Measurements from ENCODE around the gene ADAM10.

Gene ADAM10

DNA sequence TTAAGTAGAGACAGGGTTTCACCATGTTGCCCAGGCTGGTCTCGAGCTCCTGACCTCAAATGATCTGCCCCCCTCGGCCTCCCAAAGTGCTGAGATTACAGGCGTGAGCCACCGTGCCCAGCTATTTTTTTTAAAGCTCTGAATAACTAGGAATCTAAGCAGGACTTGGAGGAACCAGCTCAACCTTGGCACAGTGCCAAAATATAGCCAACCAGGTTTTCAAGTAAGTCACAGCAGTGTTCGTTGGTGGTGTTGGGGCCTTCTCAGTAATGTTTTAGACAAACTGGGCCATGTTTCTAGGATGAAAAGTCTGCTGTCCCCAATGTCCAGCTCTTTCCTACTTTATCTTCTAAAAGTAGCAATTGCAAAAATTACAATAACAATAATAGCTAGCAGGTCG lies 6.4 kb upstream of the ADAM10 start:
- DNase-seq (ENCODE audit: low read depth, low spot score): no peak

DNA sequence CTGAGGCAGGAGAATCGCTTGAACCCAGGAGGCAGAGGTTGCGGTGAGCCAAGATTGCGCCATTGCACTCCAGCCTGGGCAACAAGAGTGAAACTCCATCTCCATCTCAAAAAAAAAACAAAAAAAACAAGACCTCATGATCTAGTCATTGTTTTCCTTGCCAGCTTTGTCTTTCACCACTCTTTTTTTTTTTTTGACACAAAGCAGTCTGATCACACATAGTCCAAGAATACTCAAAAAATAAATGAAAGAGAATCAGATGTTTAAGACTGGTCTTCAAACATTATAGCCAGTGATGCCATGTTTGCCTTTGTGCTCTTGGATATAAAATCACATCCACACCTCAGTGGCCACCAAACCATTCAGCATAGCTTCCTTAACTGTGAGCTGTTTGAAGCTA lies 5.8 kb upstream of the ADAM10 start:
- no peak for DNase-seq (ENCODE audit: low read depth, low spot score)

DNA sequence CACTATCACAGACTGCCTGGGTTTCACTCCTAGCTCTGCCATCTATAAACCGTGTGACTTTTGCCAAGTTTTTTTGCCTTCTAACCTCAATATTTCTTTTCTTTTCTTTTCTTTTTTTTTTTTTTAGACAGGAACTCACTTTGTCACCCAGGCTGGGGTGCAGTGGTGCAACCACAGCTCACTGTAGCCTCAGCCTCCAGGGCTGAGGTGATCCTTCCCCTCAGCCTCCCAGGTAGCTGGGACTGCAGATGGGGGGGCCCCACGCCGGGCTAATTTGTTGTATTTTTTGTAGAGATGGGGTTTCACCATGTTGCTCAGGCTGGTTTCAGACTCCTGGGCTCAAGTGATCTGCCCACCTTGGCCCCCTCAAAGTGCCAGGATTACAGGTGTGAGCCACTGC lies 3.2 kb upstream of the ADAM10 start:
- no peak for DNase-seq (ENCODE audit: low read depth, low spot score)

DNA sequence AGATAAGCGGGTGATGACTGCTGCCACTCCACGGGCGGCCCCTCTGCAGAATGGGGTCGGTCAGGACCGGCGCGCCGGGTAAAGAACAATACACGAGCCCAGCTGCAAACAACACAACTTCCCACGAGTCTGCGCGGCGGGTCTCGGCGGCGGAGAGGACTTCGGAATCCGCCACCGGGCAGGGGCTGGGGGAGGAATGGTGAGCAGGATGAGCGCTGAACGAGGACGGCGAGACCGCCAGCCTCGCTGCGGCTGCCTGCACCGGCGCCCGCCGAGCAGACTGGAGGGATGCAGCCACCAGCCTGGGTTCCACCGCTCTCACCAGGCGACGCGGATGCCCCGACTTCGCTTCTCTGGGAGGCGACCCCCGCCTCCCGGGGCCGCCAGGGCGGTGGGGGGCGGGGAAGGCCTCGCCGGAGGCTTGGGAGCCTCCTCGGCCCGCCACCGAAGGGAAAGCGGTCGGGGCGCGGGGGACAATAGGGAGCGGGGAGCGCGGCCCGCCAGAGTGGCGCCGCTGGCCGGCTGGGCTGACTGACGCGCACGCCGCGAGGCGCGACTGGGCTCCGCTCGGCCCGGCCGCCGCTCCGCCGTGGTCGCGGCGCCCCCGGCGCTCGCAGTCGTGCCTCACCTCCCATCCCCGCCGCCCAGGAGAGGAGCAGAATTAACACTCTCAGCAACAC lies 515 bp downstream of the ADAM10 start:
- DNase-seq (ENCODE audit: low read depth, low spot score): peak; percentile 72

DNA sequence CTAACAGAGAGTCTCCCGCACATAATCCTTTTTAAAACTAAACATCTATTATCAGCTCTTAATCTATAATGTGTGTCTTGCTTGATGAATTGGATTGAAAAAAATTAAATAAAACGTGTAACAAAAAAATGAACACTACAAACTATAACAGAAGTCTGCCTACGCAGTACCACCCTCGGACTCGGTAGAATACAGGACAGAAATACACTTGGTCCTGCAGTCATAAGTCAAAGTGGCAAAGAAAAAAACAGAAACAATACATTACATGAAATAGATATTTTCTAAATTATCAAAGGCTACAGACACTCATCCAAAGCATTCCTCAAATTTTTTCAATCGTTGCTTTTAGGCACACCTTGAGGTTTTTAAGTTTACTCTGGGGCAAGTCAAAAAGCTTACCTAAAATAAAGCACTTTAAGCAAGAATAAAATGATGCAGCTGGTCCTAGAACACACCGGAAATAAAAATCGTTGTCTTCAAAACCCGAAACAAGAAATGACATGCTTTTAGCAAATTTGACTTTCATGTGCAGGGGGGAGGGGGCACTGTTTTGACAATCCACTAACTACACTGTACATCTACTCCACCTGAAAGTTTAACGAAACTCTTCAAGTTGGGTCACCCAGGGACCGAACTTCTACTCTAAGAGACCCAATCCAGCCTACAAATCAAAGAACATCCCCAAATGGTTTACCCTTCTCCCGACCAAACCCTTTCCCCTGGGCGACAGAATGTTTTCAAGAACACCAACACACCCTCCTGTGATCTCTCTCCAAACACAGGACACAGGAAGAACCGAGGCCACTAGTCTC lies 1.3 kb downstream of the ADAM10 start:
- DNase-seq (ENCODE audit: low read depth, low spot score): no peak

DNA sequence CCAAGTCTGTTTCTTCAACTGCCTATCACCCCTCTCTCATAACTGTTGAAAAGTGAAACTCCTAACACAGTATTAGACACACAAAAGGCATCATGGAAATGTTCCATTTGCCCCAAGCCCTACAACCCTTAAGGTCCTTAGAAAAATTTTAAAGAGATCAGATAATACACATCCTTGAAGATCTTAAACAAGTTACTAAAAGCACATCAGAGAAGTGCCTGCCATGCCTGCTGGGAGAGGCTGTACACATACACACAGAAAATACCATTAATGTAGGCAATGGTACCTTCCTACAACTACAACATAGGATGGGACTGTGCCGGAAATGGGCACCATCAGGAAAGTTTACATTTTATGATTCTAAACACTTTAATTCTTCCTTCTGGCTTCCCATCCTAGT lies 3.3 kb downstream of the ADAM10 start:
- no peak for DNase-seq (ENCODE audit: low read depth, low spot score)

DNA sequence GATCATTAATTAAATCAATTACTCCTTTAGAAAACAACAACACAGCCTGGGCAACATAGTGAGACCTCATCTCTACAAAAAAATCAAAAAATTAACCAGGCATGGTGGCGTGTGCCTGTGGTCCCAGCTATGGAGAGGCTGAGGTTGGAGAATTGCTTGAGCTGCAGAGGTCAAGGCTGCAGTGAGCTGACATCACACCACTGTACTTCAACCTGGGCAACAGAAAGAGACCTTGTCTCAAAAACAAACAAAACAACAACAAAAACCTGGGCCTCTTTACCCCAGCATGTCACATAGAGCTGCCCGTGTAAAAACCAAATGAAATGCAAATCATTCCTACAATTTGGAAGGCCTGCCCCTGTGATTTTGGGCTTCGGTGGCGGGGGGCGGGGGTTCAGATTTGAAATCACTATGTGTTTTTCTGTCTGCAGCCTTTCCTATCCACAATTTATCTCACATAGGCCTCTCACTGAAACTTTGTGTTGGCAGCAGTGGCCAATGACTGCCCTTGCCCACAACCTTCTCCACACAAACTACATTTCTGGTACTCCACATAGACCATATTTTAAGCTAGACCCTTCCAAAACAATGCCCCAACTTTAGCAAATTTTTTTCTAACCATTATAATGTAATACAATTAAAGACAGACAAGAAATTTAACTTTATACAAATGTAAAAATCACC lies 6.5 kb downstream of the ADAM10 start:
- DNase-seq (ENCODE audit: low read depth, low spot score): no peak

DNA sequence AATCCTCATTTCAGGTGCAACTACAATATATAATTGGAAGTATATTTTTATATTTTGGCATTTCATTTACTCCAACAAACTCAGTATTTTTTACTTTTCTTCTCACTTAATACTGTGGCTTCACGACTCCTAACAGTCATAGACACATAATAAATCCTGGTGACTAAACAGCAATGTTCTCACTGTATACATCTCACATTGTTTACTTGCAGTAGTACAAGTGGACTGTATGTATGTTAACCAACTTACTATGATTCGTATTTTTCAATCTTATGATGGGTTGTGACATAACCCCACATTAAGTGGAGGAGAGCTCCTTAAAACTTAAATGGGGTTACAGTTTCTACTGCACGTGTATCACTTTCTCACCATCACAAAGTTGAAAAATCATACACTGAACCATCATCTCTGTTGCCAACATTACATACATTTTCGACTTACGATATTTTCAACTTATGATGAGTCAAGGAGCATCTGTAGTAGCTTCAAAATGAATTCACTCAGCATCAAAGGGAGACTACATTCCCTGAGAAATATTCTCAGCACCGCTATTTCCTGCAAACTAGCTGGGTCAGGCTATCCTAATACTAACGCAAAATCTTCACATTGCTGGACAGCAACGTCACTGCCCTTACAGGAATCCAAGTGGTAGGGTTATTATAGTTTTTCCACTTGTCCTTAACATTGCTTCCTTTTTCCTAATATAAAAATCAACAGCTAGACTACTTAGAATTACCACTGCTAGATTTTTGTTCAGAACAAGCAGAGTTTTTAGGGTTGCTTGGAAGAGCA lies 7.3 kb downstream of the ADAM10 start:
- DNase-seq (ENCODE audit: low read depth, low spot score): no peak

DNA sequence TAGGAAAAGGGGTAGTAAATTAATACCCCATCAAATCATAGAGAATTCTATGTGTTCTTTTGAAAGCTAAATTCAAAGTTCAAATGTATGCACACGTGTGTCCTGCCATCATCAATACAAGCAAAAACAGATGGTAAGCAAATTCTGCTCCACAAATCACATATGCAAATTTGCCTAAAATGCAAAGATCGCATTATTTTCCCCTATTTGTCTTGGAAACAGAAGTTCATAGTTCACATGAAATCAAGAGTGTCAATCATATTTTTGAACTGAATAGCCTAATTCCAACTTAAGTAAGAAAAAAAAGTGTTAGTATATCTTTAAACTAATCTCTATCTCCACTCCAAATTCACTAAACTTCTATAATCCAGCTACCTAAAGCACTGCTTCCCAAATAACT lies 8.5 kb downstream of the ADAM10 start:
- no peak for DNase-seq (ENCODE audit: low read depth, low spot score)

DNA sequence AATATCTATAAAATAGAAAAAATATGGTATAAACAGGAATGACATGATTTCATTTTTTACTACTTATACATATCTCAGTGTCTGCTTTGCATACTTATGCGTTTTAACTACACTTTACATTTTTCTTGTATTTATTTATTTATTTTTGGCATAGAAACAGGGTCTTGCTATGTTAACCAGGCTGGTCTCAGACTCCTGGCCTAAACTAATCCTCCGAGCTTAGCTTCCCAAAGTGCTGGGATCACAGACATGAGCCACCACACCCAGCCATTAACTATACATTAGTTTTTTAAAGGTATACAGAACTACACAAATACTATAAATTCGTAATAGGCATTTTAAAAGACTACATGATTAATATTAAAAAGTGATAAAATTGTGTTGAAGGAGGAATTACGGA lies 9.1 kb downstream of the ADAM10 start:
- no peak for DNase-seq (ENCODE audit: low read depth, low spot score)

DNA sequence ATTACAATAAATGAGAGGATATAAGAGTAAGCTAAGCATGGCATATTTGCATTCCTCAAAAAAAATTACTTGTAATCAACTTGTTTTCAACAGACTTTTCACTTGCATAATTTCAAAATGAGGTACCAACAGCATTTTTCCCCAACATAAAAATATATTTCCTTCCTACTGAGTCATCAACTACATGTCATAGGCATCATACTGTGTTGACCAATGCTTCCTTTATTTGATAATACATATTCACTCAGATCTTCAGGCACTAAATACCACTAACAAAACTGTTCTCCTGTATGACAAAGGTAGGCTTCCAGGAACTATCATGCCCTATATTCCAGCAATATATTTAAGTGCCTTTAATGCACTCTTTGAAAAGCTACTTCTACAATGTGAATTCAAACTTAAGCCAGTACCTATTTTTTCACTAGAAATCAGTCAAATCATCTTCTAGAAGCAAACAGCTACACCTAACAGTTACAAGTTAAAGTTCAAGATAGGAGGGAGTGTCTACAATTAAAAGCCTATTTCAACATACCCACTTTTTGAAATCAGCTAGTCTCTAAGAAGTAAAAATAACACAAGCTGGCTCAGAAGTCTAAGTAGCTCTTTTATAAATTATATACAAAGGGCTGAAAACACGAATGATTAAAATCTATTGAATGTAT lies 11.3 kb downstream of the ADAM10 start:
- no peak for DNase-seq (ENCODE audit: low read depth, low spot score)

DNA sequence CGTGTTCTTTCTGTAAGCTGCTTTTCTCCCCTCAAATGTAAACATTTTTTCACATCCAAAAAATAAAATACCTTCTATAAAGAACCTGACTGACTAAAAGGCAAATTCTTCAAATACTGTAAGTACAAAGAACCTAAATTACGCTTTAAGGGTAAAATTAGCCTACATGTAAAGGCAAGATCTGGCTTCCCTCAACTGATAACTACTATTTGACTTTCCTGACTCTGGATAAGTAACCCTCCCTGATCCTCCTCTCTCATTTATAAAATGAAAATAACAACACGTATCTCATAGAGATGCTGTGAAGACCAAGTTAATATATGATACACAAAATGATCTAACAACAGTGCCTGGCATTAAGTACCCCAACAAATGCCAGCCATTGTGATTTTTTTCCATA lies 12.2 kb downstream of the ADAM10 start:
- DNase-seq (ENCODE audit: low read depth, low spot score): no peak

DNA sequence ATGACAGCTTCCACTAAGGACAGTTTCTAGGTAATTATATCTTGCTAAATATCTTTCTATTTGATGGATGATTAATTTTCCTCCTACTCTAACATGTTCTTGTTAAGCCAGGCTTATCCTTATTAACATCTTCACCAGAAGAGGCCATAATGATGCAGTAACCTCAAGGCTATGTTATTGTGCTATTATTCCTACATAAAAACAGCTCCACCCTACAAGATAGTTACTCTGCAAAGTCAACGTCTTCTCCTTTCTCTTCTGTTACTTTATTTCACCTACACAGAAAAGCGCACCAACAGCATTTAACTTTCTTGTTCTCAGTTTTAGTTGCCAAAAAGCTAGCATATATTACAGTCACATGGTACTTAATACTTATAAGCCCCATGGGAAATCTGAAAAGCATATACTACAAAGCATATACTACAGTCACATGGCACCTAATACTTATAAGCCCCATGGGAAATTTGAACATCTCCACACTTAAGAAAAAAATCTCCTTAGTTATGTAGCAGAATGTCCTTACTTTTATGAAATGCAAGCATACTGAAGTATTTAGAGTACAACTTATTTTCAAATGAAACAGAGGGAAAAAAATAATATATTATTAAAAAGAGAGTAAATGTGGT lies 13.4 kb downstream of the ADAM10 start:
- DNase-seq (ENCODE audit: low read depth, low spot score): no peak

DNA sequence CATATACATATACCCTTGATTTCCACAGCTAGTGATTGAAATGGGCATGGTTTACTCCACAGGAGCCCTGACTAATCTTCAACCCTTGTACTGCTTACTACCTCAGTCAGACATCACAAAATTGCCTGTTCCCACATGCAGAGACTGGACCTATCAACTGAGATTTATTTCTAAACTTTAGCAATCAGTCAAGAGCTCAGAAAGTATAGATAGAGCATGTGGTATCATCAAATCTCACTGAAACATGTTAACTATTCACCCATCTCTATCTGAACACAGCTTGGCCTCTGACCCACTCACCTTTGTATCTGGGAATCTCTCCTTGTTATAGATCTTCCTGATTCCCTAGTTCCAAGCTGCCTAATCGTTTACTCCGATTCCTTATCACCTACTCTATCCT lies 14.6 kb downstream of the ADAM10 start:
- no peak for DNase-seq (ENCODE audit: low read depth, low spot score)

DNA sequence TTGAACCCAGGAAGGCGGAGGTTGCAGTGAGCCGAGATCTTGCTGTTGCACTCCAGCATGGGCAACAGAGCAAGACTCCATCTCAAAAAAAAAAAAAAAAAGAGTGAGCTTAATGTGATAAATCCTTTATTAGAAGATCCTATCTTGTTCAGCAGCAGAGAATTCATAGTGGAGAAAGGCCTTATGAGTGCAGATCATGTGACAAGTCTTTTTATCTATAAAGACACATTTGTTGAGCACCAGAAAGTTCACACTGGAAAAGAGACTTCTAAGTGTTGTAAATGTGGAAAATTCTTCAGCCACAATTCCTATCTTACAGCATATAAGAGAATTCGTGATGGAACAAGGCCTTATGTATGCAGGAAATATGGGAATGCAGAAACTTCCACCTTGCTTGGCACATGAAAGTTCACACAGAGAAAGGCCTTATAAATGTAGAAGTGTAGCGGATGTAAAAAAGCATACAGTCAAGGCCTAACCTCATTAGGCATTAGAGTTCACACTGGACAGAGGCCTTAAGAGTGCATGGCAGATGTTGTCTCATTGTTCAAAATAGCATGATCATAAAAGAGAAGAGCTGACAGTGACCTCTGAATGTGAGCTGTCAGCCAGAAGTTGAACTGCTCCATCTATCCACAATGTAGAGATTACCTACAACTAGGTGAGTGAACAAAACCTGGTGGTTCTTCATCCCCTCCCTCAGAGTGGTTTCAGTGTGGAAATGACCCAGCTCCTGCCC lies 16.7 kb downstream of the ADAM10 start:
- DNase-seq (ENCODE audit: low read depth, low spot score): no peak

DNA sequence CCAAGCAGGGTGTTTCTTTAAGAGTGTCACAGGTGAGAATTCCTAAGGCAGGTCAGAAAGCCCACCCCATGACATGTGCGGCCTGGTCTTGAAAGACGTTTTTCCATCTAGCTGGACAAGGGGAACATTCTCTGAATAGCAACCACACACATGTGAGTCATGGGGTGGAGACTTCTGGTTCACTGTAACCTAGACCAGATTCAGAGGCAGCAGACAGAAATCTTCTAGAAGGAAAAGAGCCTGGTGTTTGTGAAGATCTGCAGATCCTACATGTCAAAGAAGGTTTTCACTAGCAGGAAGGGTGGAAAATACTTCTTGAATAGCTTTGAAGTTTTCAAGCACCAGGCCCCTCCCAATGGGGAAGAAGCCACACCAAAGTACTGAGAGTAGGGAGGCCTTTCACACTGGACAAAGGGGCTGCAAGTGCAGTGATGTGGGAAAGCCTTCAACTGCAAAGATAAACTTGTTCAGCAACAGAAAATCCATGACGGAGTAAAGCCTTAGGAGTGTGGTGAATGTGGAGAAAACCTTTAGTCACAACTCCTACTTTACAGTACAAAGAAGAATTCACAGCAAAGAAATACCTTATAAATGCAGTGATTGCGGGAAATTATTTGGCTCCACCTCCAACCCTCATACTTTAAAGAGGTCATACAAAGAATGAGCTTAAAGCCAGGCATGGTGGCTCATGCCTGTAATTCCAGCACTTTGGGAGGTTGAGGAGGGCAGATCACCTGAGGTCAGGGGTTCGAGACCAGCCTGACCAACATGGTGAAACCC lies 17.6 kb downstream of the ADAM10 start:
- peak; percentile 53 for DNase-seq (ENCODE audit: low read depth, low spot score)

DNA sequence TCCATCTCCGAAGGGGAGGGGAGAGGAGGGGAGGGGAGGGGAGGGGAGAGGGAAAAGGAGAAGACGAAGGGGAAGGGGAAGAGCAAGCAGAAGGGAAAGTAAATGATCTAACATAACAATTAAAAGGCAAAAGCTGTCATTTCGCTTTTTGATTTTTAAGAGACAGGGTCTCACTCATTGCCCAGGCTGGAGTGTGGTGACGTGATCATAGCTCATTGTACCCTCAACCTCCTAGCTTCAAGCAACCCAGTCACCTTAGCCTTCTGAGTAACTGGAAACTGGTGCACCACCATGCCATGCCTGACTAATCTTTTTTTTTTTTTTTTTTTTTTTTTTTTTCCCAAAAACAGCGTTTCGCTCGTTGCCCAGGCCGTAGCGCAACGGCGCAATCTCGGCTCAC lies 22.6 kb downstream of the ADAM10 start:
- no peak for DNase-seq (ENCODE audit: low read depth, low spot score)

DNA sequence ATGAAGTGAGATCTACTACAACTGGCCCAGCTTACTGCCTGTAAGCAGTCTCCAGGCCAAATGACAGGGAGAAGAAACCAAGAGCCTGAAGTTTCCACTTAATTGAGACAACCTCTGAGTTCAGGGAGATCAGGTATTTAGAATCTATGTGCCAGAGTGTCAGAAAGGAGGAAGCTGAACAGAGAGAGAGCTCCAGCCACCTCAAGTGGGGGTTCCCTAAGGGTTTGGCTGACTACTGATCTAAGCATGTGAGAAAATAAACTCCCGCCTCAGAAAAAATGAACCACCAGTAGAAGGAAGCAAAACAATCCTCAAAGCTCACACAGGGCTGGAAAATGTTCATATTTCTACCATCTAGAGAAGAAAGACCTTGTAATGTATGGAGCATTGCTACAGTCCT lies 25.0 kb downstream of the ADAM10 start:
- no peak for DNase-seq (ENCODE audit: low read depth, low spot score)

DNA sequence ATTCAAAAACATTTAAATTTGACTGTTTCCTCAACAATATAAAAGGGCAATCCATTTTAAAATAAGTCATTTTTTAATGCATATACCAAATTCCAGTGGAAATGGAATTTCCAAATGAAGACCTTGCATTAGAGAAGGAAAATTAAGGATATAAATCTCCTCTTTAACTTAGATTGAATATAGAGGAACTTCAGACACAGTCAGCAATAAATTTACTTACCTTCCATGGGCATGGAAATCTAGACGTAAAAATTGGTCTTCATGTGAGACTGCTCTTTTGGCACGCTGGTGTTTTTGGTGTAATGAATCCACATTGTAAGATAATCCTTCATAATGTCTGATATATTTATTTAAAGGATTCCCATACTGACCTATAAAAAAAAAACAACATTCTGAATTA lies 32.1 kb downstream of the ADAM10 start:
- no peak for DNase-seq (ENCODE audit: low read depth, low spot score)

DNA sequence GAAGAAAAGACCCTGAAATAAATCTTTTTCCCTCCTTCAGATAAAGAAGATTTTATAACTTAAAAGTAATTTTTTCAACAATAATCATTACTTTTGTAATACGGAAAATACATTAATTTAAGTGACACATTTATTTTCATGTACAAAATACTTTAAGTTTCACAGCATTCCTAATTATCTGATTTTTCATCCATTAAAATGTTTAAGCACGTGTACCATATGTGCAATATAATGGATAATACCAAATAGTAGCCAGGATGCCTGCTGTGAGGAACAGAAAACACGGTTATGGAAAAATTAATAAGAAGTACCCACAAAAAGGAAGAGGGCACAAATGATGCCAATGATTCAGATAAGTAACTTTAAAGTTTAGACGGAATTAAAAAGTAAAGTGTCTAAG lies 33.5 kb downstream of the ADAM10 start:
- no peak for DNase-seq (ENCODE audit: low read depth, low spot score)
